ENCODE data around the gene CNTNAP5.

Gene CNTNAP5

GRCh38 chr2:124887466-124887865 lies 862.4 kb downstream of the CNTNAP5 start:
- Histone ChIP-seq H3K4me2 (ENCODE audit: low read length) (no peak overlapping the region), H3K27ac (ENCODE audit: low read length) (no peak overlapping the region), H3K4me1 (ENCODE audit: low read length) (peaks cover 3% of the 10 kb centered on the region; the same call in 1 of the 2 replicates), H3K36me3 (replicated peaks; ENCODE audit: low read depth, low read length) (no peaks in the 10 kb centered on the region), H3K9me3 (ENCODE audit: insufficient read depth, low read length) (no peaks in the 10 kb centered on the region), H3K4me3 (ENCODE audit: low read length) (no peak overlapping the region), H3K27me3 (ENCODE audit: low read depth, low read length) (no peaks in the 10 kb centered on the region), H2AFZ (ENCODE audit: low read depth, low read length) (no peak overlapping the region), H3K79me2 (ENCODE audit: low read length) (no peaks in the 10 kb centered on the region), H4K20me1 (ENCODE audit: insufficient read depth, low read length) (no peaks in the 10 kb centered on the region), H3K9ac (ENCODE audit: low read length) (no peak overlapping the region)
- TF ChIP-seq EZH2phosphoT487 (IDR thresholded peaks at IDR 0.05; ENCODE audit: low read depth): no peak
- TF ChIP-seq CTCF (IDR thresholded peaks at IDR 0.05; ENCODE audit: low read depth, low read length): no peak

- Histone ChIP-seq H3K9me3 (ENCODE audit: insufficient read depth, low read length) (no peaks in the 10 kb centered on the region), H3K4me1 (ENCODE audit: low read length) (peaks cover 3% of the 10 kb centered on the region; the same call in 1 of the 2 replicates), H4K20me1 (ENCODE audit: insufficient read depth, low read length) (no peaks in the 10 kb centered on the region), H3K79me2 (ENCODE audit: low read length) (no peaks in the 10 kb centered on the region), H3K27ac (ENCODE audit: low read length) (no peak overlapping the region), H3K36me3 (replicated peaks; ENCODE audit: low read depth, low read length) (no peaks in the 10 kb centered on the region), H3K4me3 (ENCODE audit: low read length) (no peak overlapping the region), H3K9ac (ENCODE audit: low read length) (no peak overlapping the region), H3K27me3 (ENCODE audit: low read depth, low read length) (no peaks in the 10 kb centered on the region), H3K4me2 (ENCODE audit: low read length) (no peak overlapping the region), H2AFZ (ENCODE audit: low read depth, low read length) (no peak overlapping the region)
- TF ChIP-seq CTCF (IDR thresholded peaks at IDR 0.05; ENCODE audit: low read depth, low read length) (no peak), EZH2phosphoT487 (IDR thresholded peaks at IDR 0.05; ENCODE audit: low read depth) (no peak)
These were observed 863.3 kb downstream of the CNTNAP5 start for GRCh38 chr2:124888431-124888830.

- Histone ChIP-seq H3K9me3 (ENCODE audit: insufficient read depth, low read length) (no peaks in the 10 kb centered on the region), H3K27ac (ENCODE audit: low read length) (no peak overlapping the region), H3K36me3 (replicated peaks; ENCODE audit: low read depth, low read length) (no peaks in the 10 kb centered on the region), H3K9ac (ENCODE audit: low read length) (no peak overlapping the region), H3K79me2 (ENCODE audit: low read length) (no peaks in the 10 kb centered on the region), H3K4me2 (ENCODE audit: low read length) (no peak overlapping the region), H2AFZ (ENCODE audit: low read depth, low read length) (no peak overlapping the region), H3K27me3 (ENCODE audit: low read depth, low read length) (no peaks in the 10 kb centered on the region), H4K20me1 (ENCODE audit: insufficient read depth, low read length) (no peaks in the 10 kb centered on the region), H3K4me1 (ENCODE audit: low read length) (no peaks in the 10 kb centered on the region), H3K4me3 (ENCODE audit: low read length) (no peak overlapping the region)
- TF ChIP-seq CTCF (IDR thresholded peaks at IDR 0.05; ENCODE audit: low read depth, low read length) (no peak), EZH2phosphoT487 (IDR thresholded peaks at IDR 0.05; ENCODE audit: low read depth) (no peak)
These were observed 869.1 kb downstream of the CNTNAP5 start for GRCh38 chr2:124894199-124894598.

- Histone ChIP-seq H3K79me2 (ENCODE audit: low read length) (no peaks in the 10 kb centered on the region), H3K36me3 (replicated peaks; ENCODE audit: low read depth, low read length) (no peaks in the 10 kb centered on the region), H3K4me2 (ENCODE audit: low read length) (no peak overlapping the region), H3K27ac (ENCODE audit: low read length) (no peak overlapping the region), H3K9me3 (ENCODE audit: insufficient read depth, low read length) (no peaks in the 10 kb centered on the region), H4K20me1 (ENCODE audit: insufficient read depth, low read length) (no peaks in the 10 kb centered on the region), H3K4me1 (ENCODE audit: low read length) (no peaks in the 10 kb centered on the region), H3K4me3 (ENCODE audit: low read length) (no peak overlapping the region), H2AFZ (ENCODE audit: low read depth, low read length) (no peak overlapping the region), H3K9ac (ENCODE audit: low read length) (no peak overlapping the region), H3K27me3 (ENCODE audit: low read depth, low read length) (no peaks in the 10 kb centered on the region)
- no peak for TF ChIP-seq EZH2phosphoT487 (IDR thresholded peaks at IDR 0.05; ENCODE audit: low read depth)
- no peak for TF ChIP-seq CTCF (IDR thresholded peaks at IDR 0.05; ENCODE audit: low read depth, low read length)
These were observed 873.7 kb downstream of the CNTNAP5 start for GRCh38 chr2:124898827-124899226.
